NT2/D1 (cell line): ENCODE results near the gene FLYWCH2.
"Not testable (repeated sequence)": the region's sequence is repeated elsewhere in the genome, so short reads cannot be mapped to it uniquely, and the experiment has no call there.

Experiments used
- DNase-seq: peaks from one replicate; pipeline ENCODE4 v3.0.0-alpha.2; 2011; ENCODE audit warnings: low read depth, low spot score
- H3K27me3 ChIP-seq: 2 replicates; pipeline ENCODE4 v1.6.0; 2011; ENCODE audit warnings: mild to moderate bottlenecking; ENCODE audit not compliant: insufficient read length, insufficient read depth
- H3K36me3 ChIP-seq: 2 replicates; pipeline ENCODE4 v1.6.1; 2011; ENCODE audit warnings: mild to moderate bottlenecking, low read length, mixed read lengths; ENCODE audit not compliant: insufficient read depth, insufficient read length
- H3K4me1 ChIP-seq: 2 replicates; pipeline ENCODE4 v1.5.1; 2011; ENCODE audit not compliant: insufficient read depth, insufficient read length
- H3K4me3 ChIP-seq: 2 replicates; pipeline ENCODE4 v1.5.1; 2011; ENCODE audit warnings: low read depth; ENCODE audit not compliant: insufficient read length
- H3K9ac ChIP-seq: 2 replicates; pipeline ENCODE4 v1.6.0; 2011; ENCODE audit warnings: low read depth; ENCODE audit not compliant: insufficient read length
- H3K9me3 ChIP-seq: 2 replicates; pipeline ENCODE4 v1.5.1; 2011; ENCODE audit warnings: mild to moderate bottlenecking, low read length; ENCODE audit not compliant: insufficient read depth
- SUZ12 ChIP-seq: IDR thresholded peaks from 2 replicates; pipeline ENCODE4 v1.6.1; 2011; ENCODE audit not compliant: insufficient read length, insufficient read depth; ENCODE audit errors: extremely low read depth
- YY1 ChIP-seq: IDR thresholded peaks from 2 replicates; pipeline ENCODE4 v1.6.1; 2011; ENCODE audit not compliant: insufficient read length, insufficient read depth
- ZNF274 ChIP-seq: IDR thresholded peaks from 2 replicates; pipeline ENCODE4 v1.6.1; 2011; ENCODE audit warnings: mild to moderate bottlenecking, low read depth, low read length

Gene FLYWCH2

DNA sequence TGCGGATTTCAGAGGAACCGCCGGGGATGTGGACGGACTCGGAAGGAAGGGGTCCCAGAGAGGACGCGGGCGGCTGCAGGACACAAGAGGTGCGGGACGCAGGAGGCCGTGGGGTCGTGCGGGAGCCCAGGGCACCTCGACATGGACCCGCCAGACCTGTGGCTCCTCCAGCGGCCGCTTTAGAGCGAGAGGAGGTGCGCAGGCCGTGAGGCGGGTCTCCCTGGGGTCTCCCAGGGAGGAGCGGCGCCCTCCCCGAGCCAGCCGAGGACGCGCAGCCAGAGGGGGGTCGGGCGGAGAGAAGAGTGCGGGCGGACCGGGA, 21.9 kb downstream of the FLYWCH2 start:
- no peak for DNase-seq
- no peak for TF ChIP-seq SUZ12
- TF ChIP-seq ZNF274: no peak
- no peak for TF ChIP-seq YY1
- Histone ChIP-seq H3K4me3 (peak overlapping the region; percentile 77), H3K4me1 (peaks cover 2% of the 10 kb centered on the region), H3K36me3 (peaks cover 4% of the 10 kb centered on the region), H3K9ac (peak overlapping the region; percentile 99), H3K9me3 (no peaks in the 10 kb centered on the region), H3K27me3 (no peaks in the 10 kb centered on the region)

- Histone ChIP-seq H3K36me3 (peaks cover 2% of the 10 kb centered on the region), H3K9ac (peak overlapping the region; percentile 99), H3K9me3 (no peaks in the 10 kb centered on the region), H3K27me3 (no peaks in the 10 kb centered on the region), H3K4me1 (peaks cover 2% of the 10 kb centered on the region), H3K4me3 (peak overlapping the region; percentile 77)
- TF ChIP-seq YY1 (no peak), ZNF274 (no peak), SUZ12 (no peak)
- DNase-seq: peak; percentile 99
Measured at GRCh38 chr16:2905241-2905987, 22.4 kb downstream of the FLYWCH2 start.

DNA sequence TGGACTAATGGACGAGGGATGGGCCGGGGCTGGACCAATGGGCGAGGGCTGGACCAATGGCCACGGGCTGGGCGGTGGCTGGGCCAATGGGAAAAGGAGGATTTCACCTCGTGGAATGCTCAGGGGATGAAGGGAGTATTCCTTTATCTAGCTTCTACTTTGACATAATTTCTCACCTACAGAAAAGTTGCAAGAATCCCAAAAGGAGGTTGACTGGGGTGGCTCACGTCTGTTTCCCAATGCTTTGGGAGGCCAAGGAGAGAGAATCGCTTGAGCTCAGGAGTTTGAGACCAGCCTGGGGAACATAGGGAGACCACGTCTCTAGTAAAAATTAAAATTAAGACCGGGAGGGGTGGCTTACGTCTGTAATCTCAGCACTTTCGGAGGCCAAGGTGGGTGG, 23.0 kb downstream of the FLYWCH2 start:
- no peak for TF ChIP-seq SUZ12
- TF ChIP-seq ZNF274: no peak
- TF ChIP-seq YY1: no peak
- H3K9ac ChIP-seq: no peak overlapping the region
- H3K4me3 ChIP-seq: no peak overlapping the region
- DNase-seq: no peak
- H3K36me3 ChIP-seq: no peaks in the 10 kb centered on the region
- peaks cover 2% of the 10 kb centered on the region for H3K4me1 ChIP-seq
- H3K27me3 ChIP-seq: no peaks in the 10 kb centered on the region
- no peaks in the 10 kb centered on the region for H3K9me3 ChIP-seq

DNA sequence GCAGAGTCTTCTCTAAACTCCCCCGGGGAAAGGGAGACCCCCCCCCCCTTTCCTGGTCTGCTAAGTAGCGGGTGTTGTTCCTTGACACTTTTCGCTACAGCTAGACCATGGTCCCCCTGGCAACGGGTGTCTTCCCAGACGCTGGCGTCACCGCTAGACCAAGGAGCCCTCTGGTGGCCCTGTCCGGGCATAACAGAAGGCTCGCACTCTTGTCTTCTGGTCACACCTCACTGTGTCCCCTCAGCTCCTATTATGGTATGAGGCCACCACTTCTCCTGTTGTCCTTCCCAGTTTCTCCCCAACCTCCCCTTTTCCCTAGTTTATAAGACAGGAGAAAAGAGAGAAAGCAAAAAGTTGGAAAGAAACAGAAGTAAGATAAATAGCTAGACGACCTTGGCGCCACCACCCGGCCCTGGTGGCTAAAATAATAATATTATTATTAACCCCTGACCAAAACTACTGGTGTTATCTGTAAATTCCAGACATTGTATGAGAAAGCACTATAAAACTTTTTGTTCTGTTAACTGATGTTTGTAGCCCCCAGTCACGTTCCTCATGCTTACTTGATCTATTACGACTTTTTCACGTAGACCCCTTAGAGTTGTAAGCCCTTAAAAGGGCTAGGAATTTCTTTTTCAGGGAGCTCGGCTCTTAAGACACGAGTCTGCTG, 24.2 kb downstream of the FLYWCH2 start:
- H3K36me3 ChIP-seq, H3K27me3 ChIP-seq, H3K4me3 ChIP-seq, DNase-seq, H3K9ac ChIP-seq, H3K4me1 ChIP-seq, H3K9me3 ChIP-seq: not testable (repeated sequence)

- Histone ChIP-seq H3K36me3 (peaks cover 14% of the 10 kb centered on the region), H3K9ac (no peak overlapping the region), H3K4me1 (peaks cover 2% of the 10 kb centered on the region), H3K9me3 (no peaks in the 10 kb centered on the region), H3K4me3 (no peak overlapping the region), H3K27me3 (peaks cover 18% of the 10 kb centered on the region)
- TF ChIP-seq ZNF274 (no peak), SUZ12 (no peak), YY1 (no peak)
- DNase-seq: no peak
Measured at GRCh38 chr16:2910441-2910969, 27.5 kb downstream of the FLYWCH2 start.

DNA sequence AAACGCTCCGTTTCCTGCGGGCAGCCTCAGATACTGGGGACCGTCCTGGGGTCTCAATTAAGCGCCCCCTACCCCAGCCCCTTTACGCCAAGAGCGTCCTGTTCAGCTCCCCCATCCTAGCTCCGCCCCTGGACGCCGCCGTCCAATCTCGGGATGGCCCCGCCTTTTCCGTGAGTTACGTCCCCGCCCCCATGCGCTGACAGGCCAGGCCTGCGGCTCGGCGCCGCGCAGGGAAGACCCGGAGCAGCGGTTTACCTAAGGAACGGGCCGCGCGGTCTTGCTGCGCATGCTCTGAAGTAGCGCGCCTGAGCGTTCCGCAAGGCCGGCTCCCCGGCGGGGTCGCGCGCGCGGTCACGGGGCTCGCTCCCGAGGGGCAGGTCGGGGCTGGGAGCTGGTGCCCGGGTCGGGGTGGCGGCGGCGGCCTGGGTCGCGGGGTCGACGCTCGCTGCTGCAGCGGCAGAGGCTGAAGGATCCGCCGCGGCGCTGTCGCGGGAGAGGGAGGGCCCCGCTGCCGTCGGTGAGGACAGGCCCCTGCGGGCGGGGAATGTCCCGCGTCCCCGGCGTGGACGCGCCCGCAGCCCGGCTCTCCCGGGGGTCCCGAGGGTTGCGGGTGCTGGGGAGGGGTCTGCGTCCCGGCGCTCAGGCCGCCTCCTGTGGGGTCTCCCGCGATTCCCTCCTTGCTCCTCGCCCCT, 28.8 kb downstream of the FLYWCH2 start, which contains the start of gene FLYWCH1:
TSS of gene FLYWCH1 (plus strand) at position 294 of the 692 bp plus-strand sequence. CDS start 17,755 bp downstream, outside the sequence.
- Histone ChIP-seq H3K9ac (peak within 1 kb of the TSS; percentile 66), H3K9me3 (no peaks in the 10 kb centered on the region), H3K4me1 (no peaks in the 10 kb centered on the region), H3K36me3 (peaks cover 19% of the 10 kb centered on the region), H3K4me3 (peak within 1 kb of the TSS; percentile 78), H3K27me3 (peaks cover 18% of the 10 kb centered on the region)
- TF ChIP-seq SUZ12 (no peak), ZNF274 (no peak), YY1 (no peak)
- peak; percentile 99 for DNase-seq
